ENCODE results near the gene NHERF2.

The NHERF2 gene

DNA sequence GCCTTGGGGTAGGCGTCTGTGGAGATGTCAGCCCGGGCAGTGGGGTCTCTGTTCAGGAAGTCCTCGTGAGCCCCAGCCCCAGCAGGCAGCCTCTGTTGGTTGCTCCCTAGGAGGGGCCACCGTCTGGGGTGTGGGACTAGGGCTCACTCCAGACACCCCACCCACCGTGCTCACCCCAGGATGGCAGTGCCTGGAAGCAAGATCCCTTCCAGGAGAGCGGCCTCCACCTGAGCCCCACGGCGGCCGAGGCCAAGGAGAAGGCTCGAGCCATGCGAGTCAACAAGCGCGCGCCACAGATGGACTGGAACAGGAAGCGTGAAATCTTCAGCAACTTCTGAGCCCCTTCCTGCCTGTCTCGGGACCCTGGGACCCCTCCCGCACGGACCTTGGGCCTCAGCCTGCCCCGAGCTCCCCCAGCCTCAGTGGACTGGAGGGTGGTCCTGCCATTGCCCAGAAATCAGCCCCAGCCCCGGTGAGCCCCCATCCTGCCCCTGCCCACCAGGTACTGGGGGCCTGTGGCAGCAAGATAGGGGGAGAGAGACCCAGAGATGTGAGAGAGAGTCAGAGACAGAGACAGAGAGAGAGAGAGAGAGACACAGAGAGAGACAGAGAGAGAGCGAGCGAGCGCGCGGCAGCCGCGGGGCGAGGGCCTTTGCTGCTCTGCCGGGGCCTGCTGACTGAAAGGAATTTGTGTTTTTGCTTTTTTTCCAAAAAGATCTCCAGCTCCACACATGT is 11.1 kb downstream of the NHERF2 start:
- DNase-seq (ENCODE audit: insufficient read length, low spot score) = no peak
- FAIRE-seq = no peak

DNA sequence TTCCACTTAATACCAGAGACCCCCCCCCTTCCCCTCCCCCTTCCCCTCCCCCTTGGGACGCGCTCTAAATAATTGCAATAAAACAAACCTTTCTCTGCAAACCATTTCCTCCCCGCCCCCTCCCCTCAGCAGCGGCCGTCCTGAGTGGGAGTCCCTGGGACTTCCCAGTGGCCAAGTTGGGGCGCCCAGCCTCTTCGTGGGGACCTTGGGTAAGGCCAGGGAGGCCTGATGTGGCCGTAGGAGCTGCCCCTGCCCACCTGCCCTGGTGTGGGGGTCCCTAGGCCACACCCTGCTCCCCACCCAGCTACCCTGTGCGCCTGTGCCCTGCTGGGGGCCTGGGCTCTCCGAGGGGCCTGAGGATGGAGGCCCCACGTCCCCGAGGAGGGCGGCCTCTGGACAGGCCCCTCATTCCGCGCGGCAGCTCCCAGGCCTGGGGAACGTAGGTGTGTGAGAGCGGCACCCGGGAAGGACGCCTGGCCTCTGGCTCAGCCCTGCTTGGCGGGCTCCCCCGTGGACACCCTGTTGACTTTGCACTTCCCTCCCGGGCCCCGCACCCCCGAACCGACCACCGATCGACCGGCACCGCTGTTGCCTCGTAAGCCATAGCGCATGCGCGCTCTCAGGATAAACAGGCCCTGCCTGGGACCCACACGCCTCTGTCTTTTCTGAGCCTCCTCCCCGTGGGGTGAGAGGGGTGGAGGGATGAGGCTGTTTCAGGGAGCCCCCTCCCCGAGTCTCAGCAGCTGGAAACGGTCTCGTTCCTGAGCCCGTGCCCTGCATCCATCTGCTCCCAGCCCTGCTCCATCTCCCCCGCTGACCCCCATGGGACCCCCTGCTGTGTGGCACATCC is 11.9 kb downstream of the NHERF2 start:
- FAIRE-seq (no peak), DNase-seq (ENCODE audit: insufficient read length, low spot score) (no peak)

DNA sequence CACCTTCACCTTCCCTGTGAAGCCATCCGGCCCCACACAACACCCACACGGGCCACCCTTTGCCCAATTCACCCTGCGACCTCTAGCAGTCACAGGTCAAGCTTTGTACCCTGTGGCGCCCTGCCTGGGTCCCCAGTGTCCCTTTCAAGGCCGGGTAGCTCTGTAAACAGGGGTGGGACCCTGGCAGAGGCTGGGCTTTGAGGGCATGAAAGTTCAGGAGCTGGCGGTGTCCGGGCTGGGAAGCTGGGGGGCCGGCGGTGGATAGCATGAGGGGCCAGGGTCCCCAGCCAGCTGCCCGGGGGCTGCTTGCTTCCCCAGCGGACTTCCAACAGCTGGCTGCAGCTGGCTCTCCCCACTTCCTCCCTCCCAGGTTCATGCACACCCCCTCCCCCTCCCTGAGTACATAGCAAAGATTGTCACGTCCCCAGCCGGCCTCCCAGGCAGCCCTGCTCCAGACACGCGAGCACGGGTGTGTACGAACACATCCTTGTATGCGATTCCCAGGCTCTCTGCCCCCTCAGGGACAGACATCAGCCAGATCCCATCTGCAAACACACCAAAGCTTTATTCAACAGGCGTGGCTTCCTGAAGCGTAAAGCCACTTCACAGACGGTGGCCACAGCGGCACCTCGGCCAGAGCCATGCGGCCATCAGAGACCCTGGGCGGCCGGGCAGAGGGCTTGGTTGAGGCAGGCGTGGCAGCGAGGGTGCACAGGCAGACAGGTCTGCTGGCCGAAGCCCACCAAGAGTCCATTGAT is 12.8 kb downstream of the NHERF2 start:
- DNase-seq (ENCODE audit: insufficient read length, low spot score) (no peak), FAIRE-seq (no peak)

DNA sequence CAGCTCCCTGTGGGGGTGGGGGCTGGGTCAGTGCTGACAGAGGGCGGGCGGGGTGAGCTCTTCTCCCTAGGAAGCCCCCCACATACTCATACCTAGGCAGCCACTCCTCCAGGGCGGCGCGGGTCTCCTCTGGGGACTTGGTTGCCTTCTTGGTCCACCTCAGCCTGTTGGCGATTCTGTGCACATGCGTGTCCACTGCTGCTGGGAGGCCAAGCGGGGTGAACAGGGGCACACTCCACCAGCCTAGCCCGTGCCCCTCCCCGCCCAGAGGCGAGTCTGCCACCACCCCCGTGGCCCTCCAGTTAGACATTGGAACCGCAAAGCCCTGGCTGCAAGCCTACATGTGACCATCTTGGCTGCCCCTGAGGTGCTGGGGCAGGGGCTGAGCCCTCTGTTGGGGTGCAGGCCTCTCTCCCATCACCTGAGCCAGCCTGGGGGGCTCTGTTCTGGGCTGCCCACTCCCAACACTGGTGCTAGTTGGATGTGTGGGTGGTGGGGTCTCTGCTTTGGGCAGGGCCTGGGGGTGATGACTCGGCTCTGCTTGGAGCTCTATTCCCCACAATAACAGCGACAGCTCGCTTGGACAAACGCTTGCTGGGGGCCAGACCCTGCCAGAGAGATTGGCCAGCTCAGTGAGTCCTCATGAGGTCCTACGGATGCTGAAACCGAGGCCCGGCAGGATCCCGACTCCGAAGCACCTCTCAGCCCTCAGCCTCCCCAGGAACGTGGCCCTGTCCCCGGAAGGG is 13.5 kb downstream of the NHERF2 start:
- no peak for DNase-seq (ENCODE audit: insufficient read length, low spot score)
- no peak for FAIRE-seq

DNA sequence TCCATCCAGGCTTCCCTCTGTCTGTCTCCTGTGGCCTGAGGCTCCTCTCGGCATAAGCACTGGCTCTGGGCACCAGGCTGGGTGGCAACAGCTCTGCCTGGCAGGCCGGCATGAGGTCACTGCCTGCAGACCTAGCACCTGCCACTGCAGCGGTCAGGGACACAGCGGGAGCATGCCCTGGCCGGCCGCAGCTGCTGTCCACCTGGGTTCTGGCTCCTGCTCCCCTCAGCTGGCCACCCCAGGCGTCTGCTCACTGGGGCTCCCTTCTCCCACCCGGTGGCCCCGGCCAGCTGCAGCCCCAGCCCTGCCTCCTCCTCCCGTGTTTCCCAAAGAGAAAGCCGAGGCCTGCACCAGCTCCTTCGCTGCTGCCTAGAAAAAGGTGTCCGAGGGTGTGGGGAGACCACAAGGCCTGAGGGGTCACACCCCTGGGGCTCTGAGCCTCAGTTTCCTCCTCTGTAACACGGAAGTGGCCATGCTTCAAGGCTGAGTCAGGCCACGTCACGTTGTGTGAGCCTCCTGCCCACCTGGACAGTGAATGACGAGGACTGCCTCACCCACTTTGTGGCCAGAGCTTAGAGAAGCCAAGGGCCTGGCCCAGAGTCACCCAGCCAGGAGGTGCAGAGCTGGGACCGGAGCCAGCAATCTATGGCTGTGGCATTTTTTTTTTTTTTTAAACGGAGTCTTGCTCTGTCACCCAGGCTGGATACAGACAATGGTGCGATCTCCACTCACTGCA is 14.3 kb downstream of the NHERF2 start:
- FAIRE-seq (no peak), DNase-seq (ENCODE audit: insufficient read length, low spot score) (no peak)

DNA sequence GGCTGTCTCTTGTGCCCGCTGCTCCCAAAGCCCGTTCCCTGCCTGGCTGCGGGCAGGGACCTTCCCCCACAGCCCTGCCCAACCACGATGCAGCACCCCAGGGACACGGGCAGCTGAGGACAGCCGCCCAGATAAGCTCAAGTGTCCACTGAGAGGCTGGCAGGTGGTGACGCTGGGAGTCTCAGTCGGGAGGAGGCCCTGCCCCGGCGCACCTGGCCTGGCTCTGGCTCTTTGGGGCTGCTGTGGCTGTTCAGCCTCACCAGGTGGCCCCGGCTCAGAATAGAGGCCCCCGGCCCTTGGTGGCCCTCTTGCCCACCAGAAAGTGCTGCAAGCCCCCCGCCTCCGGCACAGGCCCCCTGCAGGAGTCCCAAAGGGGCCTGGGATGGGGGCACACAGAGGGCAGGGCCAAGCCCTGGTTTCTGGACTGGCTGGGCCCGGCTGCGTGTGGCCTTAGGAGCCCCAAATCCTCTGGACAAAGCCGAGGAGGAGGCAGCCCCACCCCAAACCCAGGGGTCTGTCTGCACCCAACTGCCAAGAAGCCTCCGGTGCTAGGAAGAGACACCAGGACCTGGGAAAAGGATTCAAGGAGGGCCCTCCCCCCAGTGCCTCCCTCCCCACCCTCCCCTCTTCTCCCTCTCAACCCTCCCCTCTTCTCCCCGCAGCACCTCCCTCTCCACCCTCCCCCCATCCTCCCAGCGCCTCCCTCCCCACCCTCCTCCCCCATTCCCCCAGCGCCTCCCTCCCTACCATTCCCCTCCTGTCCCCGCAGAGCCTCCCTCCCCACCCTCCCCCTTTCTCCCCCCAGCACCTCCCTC is 15.7 kb downstream of the NHERF2 start:
- DNase-seq (ENCODE audit: insufficient read length, low spot score) (no peak), FAIRE-seq (no peak)

DNA sequence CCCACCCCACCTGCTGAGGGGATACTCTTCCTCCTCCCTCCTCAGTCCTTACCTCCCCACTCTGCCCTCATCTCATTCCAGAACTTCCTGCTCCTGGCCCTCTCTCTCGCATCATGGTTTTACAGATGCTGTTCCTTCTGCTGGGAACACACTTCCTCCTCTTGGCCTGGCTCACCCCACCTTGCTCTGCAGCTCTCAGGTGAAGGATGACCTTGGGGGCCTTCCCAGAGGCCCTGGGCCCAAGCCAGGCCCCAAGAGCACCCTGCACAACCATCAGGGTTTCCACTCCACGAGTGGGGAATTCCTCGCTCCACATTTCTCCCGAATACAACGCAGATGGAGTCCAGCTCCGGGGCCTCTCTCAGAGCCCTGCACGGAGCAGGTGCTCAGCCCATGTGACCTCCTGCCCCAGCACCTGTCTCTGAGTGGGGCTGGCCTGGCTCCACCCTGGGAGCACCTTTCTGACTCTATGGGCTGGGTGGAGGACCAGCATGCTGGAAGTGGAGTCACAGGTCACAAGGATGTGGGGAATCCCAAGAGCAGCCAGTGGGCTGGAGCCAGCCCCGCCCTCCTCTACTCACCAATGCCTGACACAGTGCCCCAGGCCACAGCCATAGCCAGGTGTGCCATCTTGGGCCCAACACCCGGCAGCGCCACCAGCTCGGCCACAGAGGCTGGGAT is 16.4 kb downstream of the NHERF2 start:
- FAIRE-seq (no peak), DNase-seq (ENCODE audit: insufficient read length, low spot score) (no peak)

DNA sequence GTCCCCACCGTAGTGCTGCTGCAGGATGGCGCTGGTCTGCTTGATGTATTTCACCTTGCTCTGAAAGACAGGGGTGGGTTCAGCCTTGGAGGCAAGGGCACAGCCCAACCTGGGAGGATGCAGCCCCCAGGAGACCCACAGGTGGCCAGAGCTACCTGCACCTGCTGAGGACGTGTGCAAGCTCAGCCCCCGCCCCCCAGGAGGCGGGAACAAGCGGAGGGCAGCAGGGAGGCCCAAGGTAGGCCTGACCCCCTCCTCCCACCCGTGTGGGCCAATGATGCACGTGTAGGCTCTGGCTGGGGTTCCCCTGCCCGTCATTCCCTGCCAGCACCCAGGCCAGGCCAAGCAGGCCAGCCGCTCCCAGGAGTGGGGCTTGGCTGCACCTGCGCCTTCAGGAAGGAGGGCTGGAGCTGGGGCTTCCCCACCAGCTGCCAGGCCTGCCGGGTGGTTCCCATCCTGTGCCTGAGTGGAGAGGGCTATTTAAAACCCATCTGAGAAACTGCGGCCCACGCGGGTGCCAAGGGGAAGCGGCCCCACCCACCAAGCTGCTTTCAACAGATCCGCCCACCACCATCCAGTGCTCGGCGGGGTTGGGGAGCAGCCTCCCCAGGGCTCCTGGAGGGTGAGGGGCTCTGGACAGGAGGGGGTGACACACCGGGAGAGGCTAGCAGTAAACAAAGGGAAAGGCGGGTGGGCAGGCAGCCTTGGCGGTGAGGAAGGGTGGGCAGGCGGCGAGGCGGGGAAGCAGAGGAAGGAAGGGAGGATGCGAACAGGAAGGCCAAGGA is 17.2 kb downstream of the NHERF2 start:
- DNase-seq (ENCODE audit: insufficient read length, low spot score) (no peak), FAIRE-seq (no peak)

DNA sequence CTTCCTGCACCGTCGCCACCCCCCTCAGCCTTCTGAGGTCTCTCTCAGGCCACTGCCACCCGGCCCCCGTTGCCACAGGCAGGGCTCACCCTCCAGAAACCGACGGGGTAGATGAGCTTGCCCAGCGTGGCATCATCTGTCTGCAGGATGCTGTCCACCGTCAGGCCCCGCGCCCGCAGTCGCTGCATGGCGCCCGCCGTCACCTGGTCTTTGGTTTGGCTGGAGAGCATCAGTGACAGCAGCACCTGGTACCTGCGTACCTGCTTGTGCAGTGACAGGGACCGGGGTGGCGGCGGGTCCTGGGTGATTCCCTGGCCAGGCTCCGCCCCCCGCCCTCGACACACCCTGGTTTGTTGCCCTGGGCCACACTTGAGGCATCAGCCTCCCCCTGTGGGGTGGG is 17.8 kb downstream of the NHERF2 start:
- DNase-seq (ENCODE audit: insufficient read length, low spot score) (no peak), FAIRE-seq (no peak)

DNA sequence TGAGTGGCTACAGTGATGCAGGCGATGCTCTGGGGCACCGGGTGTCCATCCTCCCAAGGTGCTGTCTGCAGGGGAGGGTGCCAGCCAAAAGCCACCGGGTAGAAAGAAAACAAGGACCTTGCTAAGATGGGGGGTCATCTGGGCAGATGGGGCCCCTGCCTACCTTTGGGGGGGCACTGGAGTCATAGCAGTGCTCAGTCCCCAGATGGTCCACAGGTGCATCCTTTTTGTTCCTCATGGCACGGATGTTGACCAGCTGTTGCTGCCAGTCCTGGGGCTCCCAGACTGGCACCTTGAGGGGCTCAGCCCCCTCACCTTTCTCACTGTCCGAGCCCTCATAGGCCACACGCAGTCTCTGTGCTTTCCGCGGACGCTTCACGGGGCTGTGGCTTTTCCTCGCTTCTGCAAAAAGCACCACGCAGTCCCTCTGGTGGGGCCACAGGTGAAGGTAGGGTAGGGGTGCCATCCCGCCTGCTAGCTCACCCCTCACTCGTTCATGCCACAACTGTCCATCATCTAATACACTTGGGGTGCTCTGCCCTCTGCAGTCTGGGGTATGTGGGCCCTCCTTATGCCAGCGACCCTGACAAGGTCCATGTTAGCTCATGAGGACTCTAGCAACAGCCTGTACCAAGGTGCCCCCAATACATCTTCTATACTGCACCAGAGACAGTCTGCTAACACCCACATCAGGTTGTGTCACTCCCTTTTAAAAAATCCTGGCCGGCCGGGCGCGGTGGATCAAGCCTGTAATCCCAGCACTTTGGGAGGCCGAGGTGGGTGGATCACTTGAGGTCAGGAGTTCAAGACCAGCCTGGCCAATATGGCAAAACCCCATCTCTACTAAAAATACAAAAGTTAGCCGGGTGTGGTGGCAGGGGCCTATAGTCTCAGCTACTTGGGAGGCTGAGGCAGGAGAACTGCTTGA is 19.5 kb downstream of the NHERF2 start:
- DNase-seq (ENCODE audit: insufficient read length, low spot score) = no peak
- no peak for FAIRE-seq

DNA sequence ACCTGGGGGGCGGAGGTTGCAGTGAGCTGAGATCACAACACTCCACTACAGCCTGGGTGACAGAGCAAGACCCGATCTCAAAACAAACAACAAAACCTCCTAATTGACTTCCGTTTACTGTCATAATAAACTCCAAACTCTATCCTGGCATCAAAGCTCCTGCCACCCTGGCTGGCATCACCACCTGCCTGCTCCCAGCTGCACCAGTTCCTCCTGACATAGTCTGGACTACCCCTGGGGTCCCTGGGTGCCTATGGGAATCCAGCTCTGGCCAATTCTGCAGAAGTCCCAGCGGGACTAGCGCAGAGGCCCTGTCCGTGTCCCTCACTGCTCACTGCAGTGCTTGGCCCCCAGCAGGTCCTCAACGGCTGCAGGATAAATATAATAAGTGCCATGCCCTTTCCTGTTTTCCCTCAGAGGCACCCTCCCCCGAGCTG is 20.2 kb downstream of the NHERF2 start:
- DNase-seq (ENCODE audit: insufficient read length, low spot score) (no peak), FAIRE-seq (no peak)

DNA sequence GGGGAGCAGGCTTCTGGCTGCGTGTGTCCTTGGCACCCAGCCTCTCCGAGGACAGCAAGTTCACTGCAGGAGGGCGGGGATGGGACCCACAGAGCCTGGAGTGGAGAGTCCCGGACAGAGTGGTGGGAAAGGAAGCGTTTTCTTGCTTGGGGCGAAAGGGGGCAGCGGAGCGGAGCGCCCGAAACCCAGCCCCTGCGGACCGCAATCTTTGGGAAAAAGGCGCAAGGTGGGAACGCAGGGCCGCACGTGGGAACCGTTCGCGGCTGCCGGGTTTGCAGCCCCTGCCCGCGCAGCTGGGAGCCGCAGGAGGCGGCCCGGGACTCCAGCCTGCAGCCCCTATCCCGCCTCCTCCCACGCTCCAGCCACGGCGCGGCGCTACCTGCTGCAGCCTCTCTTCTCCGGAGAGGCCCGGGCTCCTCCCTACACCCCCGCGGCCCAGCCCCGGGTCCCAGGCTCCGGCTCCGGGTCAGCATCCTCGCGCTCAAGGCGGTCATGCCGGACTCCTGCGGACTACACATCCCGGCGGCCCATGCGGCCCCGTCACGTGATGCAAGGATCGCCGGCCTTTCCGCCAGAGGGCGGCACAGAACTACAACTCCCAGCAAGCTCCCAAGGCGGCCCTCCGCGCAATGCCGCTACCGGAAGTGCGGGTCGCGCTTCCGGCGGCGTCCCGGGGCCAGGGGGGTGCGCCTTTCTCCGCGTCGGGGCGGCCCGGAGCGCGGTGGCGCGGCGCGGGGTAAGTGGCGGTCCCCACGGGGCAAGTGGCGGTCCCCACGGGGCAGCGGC is 20.8 kb downstream of the NHERF2 start, which contains the start of the genes NTHL1 and TSC2:
Gene NTHL1, minus strand, starts transcription at position 505 of the 786 bp plus-strand sequence. Its CDS starts 11 bp downstream, at position 494.
Gene TSC2, plus strand, starts transcription at position 656 of the 786 bp plus-strand sequence. CDS start 631 bp downstream, outside the sequence.
- DNase-seq (ENCODE audit: insufficient read length, low spot score) (peak; percentile 98), FAIRE-seq (peak; percentile 95)

DNA sequence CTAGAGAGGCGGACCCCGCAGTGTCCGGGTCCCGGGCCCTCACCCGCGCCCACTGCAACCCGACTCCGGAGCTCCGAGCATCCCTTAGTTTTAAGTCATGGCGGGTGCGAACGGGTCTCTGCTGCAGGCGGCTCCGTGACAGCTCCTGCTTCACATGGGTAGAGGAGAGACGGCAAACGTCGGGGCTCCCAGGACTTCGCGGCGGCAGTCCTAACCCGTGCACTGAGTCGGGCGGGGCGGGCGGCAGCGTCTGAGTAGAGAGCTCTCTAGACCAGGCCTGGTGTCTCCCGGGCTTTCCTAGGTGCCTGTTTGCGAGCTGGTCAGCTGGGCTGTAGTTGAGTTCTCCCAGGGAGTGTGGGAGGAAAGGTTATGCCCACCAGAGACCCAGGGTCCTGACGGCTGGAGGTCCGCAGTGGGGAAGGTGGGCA is 21.4 kb downstream of the NHERF2 start:
- DNase-seq (ENCODE audit: insufficient read length, low spot score) (no peak), FAIRE-seq (no peak)

DNA sequence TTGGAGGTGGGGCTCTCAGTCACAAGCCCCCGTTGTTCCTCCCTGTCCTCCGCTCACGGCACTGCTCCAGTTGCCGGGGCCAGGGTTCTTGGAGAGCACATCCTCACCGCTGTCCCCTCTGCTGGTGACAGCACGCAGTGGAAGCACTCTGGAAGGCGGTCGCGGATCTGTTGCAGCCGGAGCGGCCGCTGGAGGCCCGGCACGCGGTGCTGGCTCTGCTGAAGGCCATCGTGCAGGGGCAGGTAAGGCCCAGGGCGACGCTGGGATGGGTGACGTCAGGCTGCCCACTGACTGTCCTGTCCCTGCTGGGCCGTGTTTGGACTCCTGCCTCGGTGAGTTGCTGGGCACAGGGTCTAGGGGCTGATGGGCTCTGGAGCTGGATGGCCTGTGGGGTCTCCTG is 26.5 kb downstream of the NHERF2 start:
- FAIRE-seq (no peak), DNase-seq (ENCODE audit: insufficient read length, low spot score) (no peak)

DNA sequence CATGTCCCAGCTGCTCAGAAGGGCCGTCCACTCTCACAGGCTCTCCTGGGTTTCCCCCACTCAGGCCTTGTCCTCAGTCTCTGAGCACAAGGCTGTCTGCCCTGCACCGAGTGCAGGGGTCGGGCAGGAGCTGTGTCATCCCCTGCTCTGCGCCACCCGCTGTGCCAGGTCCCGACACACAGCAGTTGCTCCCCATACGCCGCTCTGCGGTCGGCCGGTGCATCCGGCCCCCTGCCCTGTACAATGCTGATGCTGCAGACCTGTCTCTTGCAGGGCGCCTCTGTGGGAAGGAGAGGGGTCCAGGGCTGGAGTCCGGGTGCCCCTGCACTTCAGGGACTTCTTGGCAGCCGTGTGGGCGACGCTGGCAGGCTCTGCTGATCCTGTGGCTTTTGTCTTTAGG is 27.2 kb downstream of the NHERF2 start:
- FAIRE-seq = no peak
- no peak for DNase-seq (ENCODE audit: insufficient read length, low spot score)
